SK-N-SH (cell line): ENCODE measurements around the gene CAMK4. TPM values are rescaled to one million over a fixed set of nuclear protein-coding genes. Genes with fewer than 3 reads are reported as not detected.

Experiments used
- CTCF ChIA-PET: fragments of 300-600, 350-600 bp; formaldehyde crosslinking; extraction: SDS; loops from one replicate; lab custom pipeline; 2021; lab: Yijun Ruan, JAX
- POLR2A ChIA-PET: fragments of 350-600 bp; sonication (Branson Sonifier 250); formaldehyde crosslinking; extraction: SDS; loops from one replicate; lab custom pipeline; 2020; ENCODE audit warnings: antibody characterized with exemption, inconsistent platforms; lab: Yijun Ruan, JAX
- DNase-seq: peaks from one replicate; pipeline ENCODE4 v3.0.0; 2012
- H2AFZ ChIP-seq: fragments of 200-600 bp; sonication (generic); 2 replicates; pipeline ENCODE4 v1.8.1; 2016; ENCODE audit warnings: antibody characterized with exemption, mild to moderate bottlenecking, low read depth
- H3F3A ChIP-seq: fragments of 200-600 bp; sonication (generic); replicated peaks from 2 replicates; pipeline ENCODE3; 2016; ENCODE audit warnings: antibody characterized with exemption, mild to moderate bottlenecking; ENCODE audit not compliant: insufficient read depth
- H3K27ac ChIP-seq, 2 experiments: fragments of 200-500 bp in 1 of 2; fragments of 200-600 bp in 1 of 2; sonication (Bioruptor generic) in 1 of 2; sonication (generic), shearing (Covaris generic) in 1 of 2; 2 replicates each; pipeline versions ENCODE4 v1.5.1 to v1.6.1; 2014 to 2016; ENCODE audit warnings: low read depth in 2 of 2, inconsistent platforms in 1 of 2, low read length in 1 of 2, mild to moderate bottlenecking in 1 of 2, mixed read lengths in 1 of 2
- H3K27me3 ChIP-seq: fragments of 200-600 bp; sonication (generic), shearing (Covaris generic); 2 replicates; pipeline ENCODE4 v1.6.1; 2016; ENCODE audit warnings: mixed run types; ENCODE audit not compliant: insufficient read depth
- H3K36me3 ChIP-seq, 2 experiments: fragments of 200-500 bp in 1 of 2; fragments of 200-600 bp in 1 of 2; sonication (Bioruptor generic) in 1 of 2; sonication (generic) in 1 of 2; replicated peaks in 1 of 2; 2 replicates each; pipeline versions ENCODE3 to v1.5.1; 2014 to 2016; ENCODE audit warnings: low read length in 1 of 2, mild to moderate bottlenecking in 1 of 2; ENCODE audit not compliant: insufficient read depth in 2 of 2, control insufficient read depth in 1 of 2
- H3K4me1 ChIP-seq, 2 experiments: fragments of 200-500 bp in 1 of 2; fragments of 200-600 bp in 1 of 2; sonication (Bioruptor generic) in 1 of 2; sonication (generic), shearing (Covaris generic) in 1 of 2; 2 replicates each; pipeline versions ENCODE4 v1.5.1 to v1.6.1; 2014 to 2016; ENCODE audit warnings: low read depth in 1 of 2, low read length in 1 of 2, mixed run types in 1 of 2; ENCODE audit not compliant: insufficient read depth in 2 of 2, control insufficient read depth in 1 of 2
- H3K4me2 ChIP-seq: fragments of 200-600 bp; sonication (generic), shearing (Covaris generic); 2 replicates; pipeline ENCODE4 v1.6.1; 2017; ENCODE audit warnings: mixed run types
- H3K4me3 ChIP-seq, 2 experiments: fragments of 200-500 bp in 1 of 2; fragments of 200-600 bp in 1 of 2; sonication (Bioruptor generic) in 1 of 2; sonication (generic), shearing (Covaris generic) in 1 of 2; 2 replicates each; pipeline versions ENCODE4 v1.5.1 to v1.8.1; 2014 to 2016; ENCODE audit warnings: low read depth in 2 of 2, inconsistent platforms in 1 of 2, low read length in 1 of 2, mild to moderate bottlenecking in 1 of 2, mixed read lengths in 1 of 2, moderate library complexity in 1 of 2
- H3K79me2 ChIP-seq: fragments of 200-600 bp; sonication (generic); 2 replicates; pipeline ENCODE4 v1.8.1; 2017; ENCODE audit warnings: mild to moderate bottlenecking; ENCODE audit not compliant: insufficient read depth
- H3K9ac ChIP-seq: fragments of 200-600 bp; sonication (generic); 2 replicates; pipeline ENCODE4 v1.6.1; 2017; ENCODE audit warnings: mixed run types
- H3K9me2 ChIP-seq: fragments of 200-600 bp; sonication (generic); 2 replicates; pipeline ENCODE4 v1.6.1; 2017; ENCODE audit warnings: mixed run types
- H3K9me3 ChIP-seq: fragments of 200-600 bp; sonication (generic); 2 replicates; pipeline ENCODE4 v1.6.1; 2017; ENCODE audit warnings: mixed run types, mild to moderate bottlenecking, moderate library complexity
- H4K20me1 ChIP-seq: fragments of 200-600 bp; sonication (generic); 2 replicates; pipeline ENCODE4 v1.6.1; 2017; ENCODE audit warnings: mild to moderate bottlenecking, mixed run types; ENCODE audit not compliant: insufficient read depth
- FOSL2 ChIP-seq: IDR thresholded peaks from 2 replicates; pipeline ENCODE4 v1.4.0; 2012; ENCODE audit warnings: low read depth, mild to moderate bottlenecking, moderate library complexity, borderline replicate concordance
- FOXJ3 ChIP-seq: sonication (generic); formaldehyde crosslinking; IDR thresholded peaks from 2 replicates; pipeline ENCODE4 v1.5.1; 2020; ENCODE audit warnings: mild to moderate bottlenecking, missing genetic modification reagents
- GABPA ChIP-seq: IDR thresholded peaks from 2 replicates; pipeline ENCODE4 v1.4.0; 2012; ENCODE audit warnings: low read depth, mild to moderate bottlenecking
- GATA2 ChIP-seq: sonication (generic); formaldehyde crosslinking; IDR thresholded peaks from 2 replicates; pipeline ENCODE4 v1.5.0; 2020; ENCODE audit warnings: mild to moderate bottlenecking, missing genetic modification reagents
- MEF2A ChIP-seq: IDR thresholded peaks from 2 replicates; pipeline ENCODE4 v1.4.0; 2012; ENCODE audit warnings: low read depth, borderline replicate concordance
- NFIC ChIP-seq: IDR thresholded peaks from 2 replicates; pipeline ENCODE4 v1.4.0; 2012; ENCODE audit warnings: borderline replicate concordance
- RAD21 ChIP-seq: IDR thresholded peaks from 2 replicates; pipeline ENCODE4 v1.6.1; 2012; ENCODE audit warnings: mild to moderate bottlenecking, low read length
- TAF1 ChIP-seq: IDR thresholded peaks from 2 replicates; pipeline ENCODE4 v1.6.1; 2012; ENCODE audit warnings: low read depth, mild to moderate bottlenecking, low read length, moderate library complexity, borderline replicate concordance
- TEAD4 ChIP-seq: IDR thresholded peaks from 2 replicates; pipeline ENCODE4 v1.4.0; 2012; ENCODE audit warnings: mild to moderate bottlenecking, borderline replicate concordance; ENCODE audit not compliant: insufficient read depth
- WGBS: methylation state at CpG from one replicate; pipeline ENCODE4 v1.1.6; 2017; ENCODE audit warnings: low lambda C conversion rate; 5-methylcytosine and 5-hydroxymethylcytosine counted together
- polyA plus RNA-seq, 3 experiments: library from polyadenylated mRNA; depleted of rRNA; stranded (reverse); fragments of >200 nt; gene quantifications; 2 replicates each; pipeline ENCODE4 v1.2.3, GENCODE V29; 2012
- TF ChIP-seq, protein P1 (sequence below): IDR thresholded peaks from 2 replicates; pipeline ENCODE4 v1.6.1; 2012; ENCODE audit warnings: mild to moderate bottlenecking, low read depth, low read length, moderate library complexity
- TF ChIP-seq, protein P2 (sequence below): fragments of 150-350 bp; IDR thresholded peaks from 2 replicates; pipeline ENCODE4 v1.6.1; 2016; ENCODE audit warnings: mild to moderate bottlenecking, low read depth, low read length

The CAMK4 gene
- polyA plus RNA-seq, 1 of the 3 experiments (the other 2 are of a cell fraction): 4.1 TPM

DNA sequence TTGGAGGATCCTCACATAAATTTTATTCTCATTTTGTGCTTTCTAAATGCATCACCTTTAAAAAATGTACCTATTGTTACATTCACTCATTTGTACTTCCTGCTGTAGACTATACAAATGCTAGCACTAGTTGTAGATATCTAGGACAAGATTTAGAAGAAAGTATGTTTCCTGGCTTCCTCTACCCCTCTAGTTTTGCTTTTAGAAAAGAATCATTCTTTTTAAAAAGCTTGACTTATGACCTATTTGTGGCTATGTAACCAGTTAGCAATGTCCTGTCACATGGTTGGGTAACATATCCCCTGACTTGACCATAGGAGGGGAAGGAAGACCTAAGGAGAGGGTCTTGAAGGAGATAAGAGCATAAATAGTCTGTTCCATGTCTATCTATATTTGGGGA is 13.3 kb downstream of the CAMK4 start (continued):
- TF ChIP-seq, protein P1, sequence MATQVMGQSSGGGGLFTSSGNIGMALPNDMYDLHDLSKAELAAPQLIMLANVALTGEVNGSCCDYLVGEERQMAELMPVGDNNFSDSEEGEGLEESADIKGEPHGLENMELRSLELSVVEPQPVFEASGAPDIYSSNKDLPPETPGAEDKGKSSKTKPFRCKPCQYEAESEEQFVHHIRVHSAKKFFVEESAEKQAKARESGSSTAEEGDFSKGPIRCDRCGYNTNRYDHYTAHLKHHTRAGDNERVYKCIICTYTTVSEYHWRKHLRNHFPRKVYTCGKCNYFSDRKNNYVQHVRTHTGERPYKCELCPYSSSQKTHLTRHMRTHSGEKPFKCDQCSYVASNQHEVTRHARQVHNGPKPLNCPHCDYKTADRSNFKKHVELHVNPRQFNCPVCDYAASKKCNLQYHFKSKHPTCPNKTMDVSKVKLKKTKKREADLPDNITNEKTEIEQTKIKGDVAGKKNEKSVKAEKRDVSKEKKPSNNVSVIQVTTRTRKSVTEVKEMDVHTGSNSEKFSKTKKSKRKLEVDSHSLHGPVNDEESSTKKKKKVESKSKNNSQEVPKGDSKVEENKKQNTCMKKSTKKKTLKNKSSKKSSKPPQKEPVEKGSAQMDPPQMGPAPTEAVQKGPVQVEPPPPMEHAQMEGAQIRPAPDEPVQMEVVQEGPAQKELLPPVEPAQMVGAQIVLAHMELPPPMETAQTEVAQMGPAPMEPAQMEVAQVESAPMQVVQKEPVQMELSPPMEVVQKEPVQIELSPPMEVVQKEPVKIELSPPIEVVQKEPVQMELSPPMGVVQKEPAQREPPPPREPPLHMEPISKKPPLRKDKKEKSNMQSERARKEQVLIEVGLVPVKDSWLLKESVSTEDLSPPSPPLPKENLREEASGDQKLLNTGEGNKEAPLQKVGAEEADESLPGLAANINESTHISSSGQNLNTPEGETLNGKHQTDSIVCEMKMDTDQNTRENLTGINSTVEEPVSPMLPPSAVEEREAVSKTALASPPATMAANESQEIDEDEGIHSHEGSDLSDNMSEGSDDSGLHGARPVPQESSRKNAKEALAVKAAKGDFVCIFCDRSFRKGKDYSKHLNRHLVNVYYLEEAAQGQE: no peak
- no peak for TF ChIP-seq MEF2A
- TF ChIP-seq FOSL2: no peak
- TF ChIP-seq, protein P2, sequence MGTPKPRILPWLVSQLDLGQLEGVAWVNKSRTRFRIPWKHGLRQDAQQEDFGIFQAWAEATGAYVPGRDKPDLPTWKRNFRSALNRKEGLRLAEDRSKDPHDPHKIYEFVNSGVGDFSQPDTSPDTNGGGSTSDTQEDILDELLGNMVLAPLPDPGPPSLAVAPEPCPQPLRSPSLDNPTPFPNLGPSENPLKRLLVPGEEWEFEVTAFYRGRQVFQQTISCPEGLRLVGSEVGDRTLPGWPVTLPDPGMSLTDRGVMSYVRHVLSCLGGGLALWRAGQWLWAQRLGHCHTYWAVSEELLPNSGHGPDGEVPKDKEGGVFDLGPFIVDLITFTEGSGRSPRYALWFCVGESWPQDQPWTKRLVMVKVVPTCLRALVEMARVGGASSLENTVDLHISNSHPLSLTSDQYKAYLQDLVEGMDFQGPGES: no peak
- no peak for TF ChIP-seq FOXJ3
- TF ChIP-seq, all 33 proteins: peak for 0

DNA sequence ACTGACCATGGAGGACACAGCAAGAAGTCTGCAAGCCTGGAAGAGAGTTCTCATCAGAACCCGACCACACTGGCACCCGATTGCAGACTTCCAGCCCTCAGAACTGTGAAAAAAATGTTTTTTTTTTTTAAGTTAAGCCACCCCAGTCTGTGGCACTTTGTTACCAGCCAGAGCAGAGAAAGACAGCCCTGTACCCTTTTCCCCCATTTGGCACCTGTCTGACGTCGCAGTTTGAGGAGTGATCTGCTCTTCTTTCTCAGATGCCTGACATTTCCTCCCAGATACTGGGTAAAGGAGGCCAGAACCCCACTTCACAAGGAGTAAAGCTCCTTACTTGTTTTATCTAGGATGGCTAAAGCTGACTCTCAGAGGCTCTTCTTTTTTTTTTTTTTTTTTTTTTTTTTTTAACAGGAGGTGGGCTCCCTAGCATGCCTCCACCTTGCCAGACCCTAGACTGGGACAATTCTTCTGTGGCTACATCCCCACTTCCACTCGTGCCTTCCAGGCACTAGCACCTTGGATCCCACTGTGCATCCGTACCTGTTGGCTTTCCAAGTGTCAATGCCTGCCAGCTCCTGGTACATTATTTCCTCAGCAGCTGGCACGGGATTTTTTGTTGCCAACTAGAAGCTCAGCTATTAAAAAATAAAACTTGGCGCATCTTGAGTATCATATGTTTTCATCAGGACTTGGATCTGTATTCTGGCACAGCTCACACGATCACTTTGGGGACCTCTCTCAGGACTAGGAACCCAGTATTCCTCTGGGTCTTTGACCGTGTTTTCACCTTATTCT is 14.4 kb downstream of the CAMK4 start:
- Histone ChIP-seq H3K27me3 (no peaks in the 10 kb centered on the region), H3K9ac (no peak overlapping the region), H3K9me3 (no peaks in the 10 kb centered on the region), H3K36me3 (no peaks in the 10 kb centered on the region), H3K9me2 (no peaks in the 10 kb centered on the region), H3K79me2 (no peaks in the 10 kb centered on the region), H3F3A (no peaks in the 10 kb centered on the region), H3K4me2 (no peak overlapping the region), H4K20me1 (no peaks in the 10 kb centered on the region), H3K4me3 (no peak overlapping the region), H3K27ac (no peak overlapping the region), H2AFZ (no peak overlapping the region), H3K4me1 (peaks cover 0 to 4% of the 10 kb centered on the region in 2 experiments; a peak in 1 of 4 replicates)
- DNase-seq: no peak
- POLR2A ChIA-PET: no interaction called here
- CTCF ChIA-PET: interaction anchor here (1.1 kb wide), 1 partner anchor 9 kb away, joined by 3 read pairs; no protein-coding TSS in a partner anchor
- TF ChIP-seq TEAD4 (no peak), GABPA (no peak), MEF2A (no peak), NFIC (no peak), RAD21 (no peak), GATA2 (CRISPR knock-in tag) (no peak), TAF1 (no peak)
- 82% methylated on average over 10 of the region's 10 CpGs for WGBS
